K562 (cell line): Measurements from ENCODE around the gene NPIPA5.
"Not testable (repeated sequence)": the region's sequence is repeated elsewhere in the genome, so short reads cannot be mapped to it uniquely, and the experiment has no call there.

Source experiments
- BRD4 ChIP-seq: fragments of 200-600 bp; sonication (generic); IDR thresholded peaks from 2 replicates; pipeline ENCODE4 v1.6.1; 2017; ENCODE audit warnings: inconsistent platforms
- CHCHD3 ChIP-seq: fragments of 250-450 bp; sonication (Bioruptor Pico); IDR thresholded peaks from 2 replicates; pipeline ENCODE4 v2.1.2; 2022; ENCODE audit warnings: mild to moderate bottlenecking
- CREB5 ChIP-seq: fragments of 250-450 bp; sonication (Bioruptor Pico); IDR thresholded peaks from 2 replicates; pipeline ENCODE4 v1.5.0; 2020; ENCODE audit warnings: mild to moderate bottlenecking
- CTCF ChIP-seq, 3 experiments: IDR thresholded peaks in 2 of 3; conservative IDR thresholded peaks in 1 of 3; 2 replicates each; pipeline ENCODE4 v1.5.1; 2011 to 2012; ENCODE audit warnings: low read length in 3 of 3, mild to moderate bottlenecking in 3 of 3, control low read depth in 2 of 3, improper control_type of control experiment in 1 of 3, inconsistent platforms in 1 of 3, low read depth in 1 of 3, mixed read lengths in 1 of 3, moderate library complexity in 1 of 3; ENCODE audit not compliant: insufficient read depth in 2 of 3
- EP300 ChIP-seq: IDR thresholded peaks from 2 replicates; pipeline ENCODE4 v1.6.1; 2012; ENCODE audit warnings: low read length, improper control_type of control experiment
- NCOA2 ChIP-seq, 2 experiments: fragments of 450-650 bp; IDR thresholded peaks; 2 replicates each; pipeline ENCODE4 v1.6.1; 2018; ENCODE audit warnings: mild to moderate bottlenecking in 2 of 2, moderate library complexity in 1 of 2; ENCODE audit not compliant: partially characterized antibody in 2 of 2
- POLR2A ChIP-seq: fragments of 450-650 bp; conservative IDR thresholded peaks from 2 replicates; pipeline ENCODE4 v1.6.1; 2016
- RBM14 ChIP-seq: fragments of 200-400 bp; formaldehyde crosslinking; IDR thresholded peaks from 2 replicates; pipeline ENCODE4 v1.6.1; 2018; ENCODE audit warnings: low read depth, mild to moderate bottlenecking, low read length, moderate library complexity, borderline replicate concordance; ENCODE audit not compliant: insufficient read depth
- USF1 ChIP-seq: sonication (generic); formaldehyde crosslinking; IDR thresholded peaks from 2 replicates; pipeline ENCODE4 v1.9.0; 2022; ENCODE audit warnings: mild to moderate bottlenecking, missing genetic modification reagents
- ZNF282 ChIP-seq: sonication (generic); formaldehyde crosslinking; IDR thresholded peaks from 2 replicates; pipeline ENCODE4 v1.8.1; 2023; ENCODE audit warnings: missing genetic modification reagents

DNA sequence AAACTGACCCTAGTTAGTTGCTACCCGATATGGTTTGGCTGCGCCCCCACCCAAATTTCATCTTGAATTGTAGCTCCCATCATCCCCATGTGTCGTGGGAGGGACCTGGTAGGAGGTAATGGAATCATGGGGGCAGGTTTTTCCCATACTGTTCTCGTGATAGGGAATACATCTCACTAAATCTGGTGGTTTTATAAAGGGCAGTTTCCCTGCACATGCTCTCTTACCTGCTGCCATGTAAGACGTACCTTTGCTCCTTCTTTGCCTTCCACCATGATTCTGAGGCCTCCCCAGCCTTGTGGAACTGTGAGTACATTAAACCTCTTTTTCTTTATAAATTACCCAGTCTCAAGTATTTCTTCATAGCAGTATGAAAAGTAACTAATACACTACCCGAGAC lies 10.0 kb upstream of the NPIPA5 start:
- TF ChIP-seq EP300; POLR2A; USF1; CTCF (IDR thresholded peaks at IDR 0.05 in 2 of 3, conservative IDR thresholded peaks at IDR 0.05 in 1 of 3; ENCODE audit: insufficient read depth in 2 of 3, low read depth in 1 of 3, low read length in 3 of 3); RBM14; ZNF282 (CRISPR knock-in tag); BRD4; NCOA2 (IDR thresholded peaks at IDR 0.05; ENCODE audit: partially characterized antibody in 2 of 2); CHCHD3 (CRISPR knock-in tag); CREB5 (CRISPR knock-in tag): not testable (repeated sequence)
